ENCODE results near the gene CEP120.

Gene CEP120

GRCh38 chr5:123297866-123298265 lies 125.3 kb downstream of the CEP120 start:
- peak; percentile 1 for DNase-seq

- DNase-seq: no peak
Measured at GRCh38 chr5:123297198-123297831, 125.9 kb downstream of the CEP120 start.
